Effector memory CD8-positive, alpha-beta T cell (primary cell): ENCODE measurements around the gene GRK6.
A peak's percentile ranks its signal among the peaks of the same experiment; 100 is the strongest.

Experiments
- ATAC-seq: fragments of 150-1000 bp; cut with Tn5 transposase; replicated peaks from 2 replicates; pipeline ENCODE4 v1.10.0; 2021; ENCODE audit warnings: mild to moderate bottlenecking, moderate library complexity
- DNase-seq, 3 experiments: peaks; one replicate each; pipeline ENCODE4 v3.0.0; 2021
- H3K27ac Mint-ChIP-seq, 2 donors: one replicate each; pipeline ENCODE4 v1.8.0; 2022; ENCODE audit warnings: mild to moderate bottlenecking in 2 of 2, mixed read lengths in 2 of 2, moderate library complexity in 2 of 2
- H3K27me3 Mint-ChIP-seq, 2 donors: one replicate each; pipeline ENCODE4 v1.8.0; 2022; ENCODE audit warnings: mixed read lengths in 2 of 2
- H3K36me3 Mint-ChIP-seq: one replicate; pipeline ENCODE4 v1.8.0; 2022; ENCODE audit warnings: mild to moderate bottlenecking, moderate library complexity, mixed read lengths; ENCODE audit not compliant: insufficient read depth
- H3K4me1 Mint-ChIP-seq, 2 donors: one replicate each; pipeline ENCODE4 v1.8.0; 2022; ENCODE audit warnings: low read depth in 2 of 2, mixed read lengths in 2 of 2
- H3K4me3 Mint-ChIP-seq, 2 donors: one replicate each; pipeline ENCODE4 v1.8.0; 2022; ENCODE audit warnings: mild to moderate bottlenecking in 2 of 2, mixed read lengths in 2 of 2, moderate library complexity in 2 of 2
- H3K9me3 Mint-ChIP-seq, 2 donors: one replicate each; pipeline ENCODE4 v1.8.0; 2022; ENCODE audit warnings: mixed read lengths in 2 of 2

Gene GRK6

DNA sequence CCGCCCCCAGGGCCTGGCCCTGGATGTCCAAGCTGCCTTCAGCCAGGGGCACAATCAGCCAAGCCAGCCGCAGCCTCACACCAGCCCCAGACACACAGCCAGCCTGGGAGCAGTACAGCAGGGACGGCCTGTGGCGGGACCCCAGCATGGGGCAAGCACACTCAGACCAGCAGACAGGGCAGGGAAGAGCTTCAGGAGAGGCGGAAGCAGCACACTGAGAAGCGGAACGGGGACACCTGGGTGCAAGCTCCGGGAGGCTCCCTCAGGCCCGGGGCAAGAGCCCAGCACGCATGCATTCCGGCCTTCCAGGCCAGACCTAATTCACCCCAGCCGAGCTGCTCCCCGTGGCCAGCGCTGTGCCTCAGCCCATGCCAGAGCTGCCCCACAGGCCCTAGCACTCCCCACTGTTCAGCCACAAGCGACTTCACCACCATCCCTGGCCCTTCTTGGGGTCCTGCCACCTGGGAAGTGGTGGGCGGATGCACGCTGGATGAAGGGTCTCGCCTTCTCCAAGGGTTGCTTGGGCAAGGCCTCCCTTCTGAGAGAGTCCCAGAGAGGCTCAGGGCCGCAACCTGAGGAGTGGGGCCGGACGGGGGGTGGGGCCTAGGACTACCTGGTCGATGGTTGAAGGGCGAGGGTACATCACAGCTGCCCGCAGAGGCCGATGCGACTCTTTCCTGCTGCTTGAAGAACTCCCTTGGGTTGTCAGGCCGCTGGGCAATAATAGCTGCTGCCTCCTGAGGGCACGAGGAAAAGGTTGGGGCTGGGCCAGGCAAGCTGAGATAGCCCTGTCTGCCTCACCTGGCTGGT is 33.5 kb downstream of the GRK6 start:
- ATAC-seq: no peak
- Mint-ChIP-seq H3K27ac (peak overlapping the region; percentile 38 to 61), H3K9me3 (no peaks in the 10 kb centered on the region), H3K4me1 (peaks cover 10 to 12% of the 10 kb centered on the region in 2 donors), H3K4me3 (no peak overlapping the region), H3K36me3 (peaks cover 27% of the 10 kb centered on the region), H3K27me3 (no peaks in the 10 kb centered on the region)
- no peak for DNase-seq

DNA sequence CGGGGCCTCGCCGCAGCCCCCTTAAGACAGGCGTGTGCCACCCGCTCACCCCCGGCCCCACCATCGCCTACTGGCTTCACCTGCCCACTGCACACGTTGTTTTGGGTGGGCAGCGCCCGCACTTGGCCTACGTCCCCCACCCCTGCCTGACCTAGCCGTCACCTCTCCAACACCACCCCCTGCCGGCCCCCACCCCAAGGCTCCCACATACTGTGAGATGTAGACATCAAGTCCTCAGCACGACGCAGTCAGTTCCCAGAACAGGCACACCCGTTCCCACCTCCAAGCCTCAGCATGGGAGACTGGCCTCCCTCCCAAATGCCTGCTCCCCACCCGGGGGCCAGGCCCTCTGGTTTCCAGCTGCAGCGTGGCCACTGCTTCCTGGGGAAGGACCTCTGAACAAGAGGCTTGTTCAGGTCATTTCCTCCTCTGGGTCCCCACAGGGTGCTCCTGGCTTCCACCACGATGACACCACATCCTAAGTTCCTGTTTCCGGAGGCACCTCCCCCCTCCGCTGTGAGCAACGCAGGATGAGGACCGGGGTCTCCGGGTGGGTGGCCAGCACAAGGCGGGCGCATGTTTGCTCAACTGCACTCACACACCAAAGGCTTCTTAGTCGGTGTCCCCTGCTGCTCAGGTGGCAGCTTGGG is 35.7 kb downstream of the GRK6 start:
- no peak for DNase-seq
- no peak for ATAC-seq
- no peaks in the 10 kb centered on the region for H3K9me3 Mint-ChIP-seq
- H3K27me3 Mint-ChIP-seq: no peaks in the 10 kb centered on the region
- H3K36me3 Mint-ChIP-seq: peaks cover 23% of the 10 kb centered on the region
- peak overlapping the region in 1 of 2 donors; percentile 61 for H3K27ac Mint-ChIP-seq
- no peak overlapping the region for H3K4me3 Mint-ChIP-seq
- H3K4me1 Mint-ChIP-seq: peaks cover 4 to 7% of the 10 kb centered on the region in 2 donors

DNA sequence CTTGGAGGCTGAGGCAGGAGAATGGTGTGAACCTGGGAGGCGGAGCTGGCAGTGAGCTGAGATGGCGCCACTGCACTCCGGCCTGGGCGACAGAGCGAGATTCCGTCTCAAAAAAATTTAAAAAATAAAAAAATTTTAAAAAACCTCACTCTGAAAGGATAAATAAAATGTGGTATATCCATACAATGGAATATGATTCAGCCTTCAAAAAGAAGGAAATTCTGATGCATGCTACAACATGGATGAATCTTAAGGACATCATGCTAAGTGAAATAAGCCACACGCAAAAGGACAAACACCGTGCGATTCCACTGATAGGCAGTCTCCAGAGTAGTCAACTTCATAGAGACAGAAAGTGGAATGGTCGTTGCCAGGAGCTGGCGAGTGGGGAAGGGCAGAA is 38.6 kb downstream of the GRK6 start:
- no peak overlapping the region for H3K27ac Mint-ChIP-seq

DNA sequence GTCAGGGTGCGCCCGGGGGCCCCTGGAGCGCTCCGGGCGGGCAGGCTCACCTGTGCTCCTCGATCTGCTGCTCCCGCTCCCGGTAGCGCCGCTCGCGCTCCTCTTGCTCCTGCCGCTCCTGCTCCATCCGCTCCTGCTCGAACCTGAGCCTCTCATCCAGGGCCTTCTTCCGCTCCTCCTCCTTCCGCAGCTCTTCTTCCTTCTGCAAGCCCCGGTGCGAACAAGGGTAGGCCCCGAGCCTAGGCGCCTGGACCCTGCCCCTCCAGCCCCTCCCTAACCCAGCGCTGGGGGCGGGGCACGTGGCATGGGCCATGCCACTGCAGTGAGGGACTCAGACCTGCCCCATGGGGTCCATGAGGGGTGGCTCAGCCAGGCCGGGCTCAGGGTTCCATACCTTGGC is 40.4 kb downstream of the GRK6 start:
- DNase-seq (no peak), ATAC-seq (no peak)
- no peaks in the 10 kb centered on the region for H3K27me3 Mint-ChIP-seq
- peaks cover 23 to 28% of the 10 kb centered on the region in 2 donors for H3K4me1 Mint-ChIP-seq
- H3K9me3 Mint-ChIP-seq: no peaks in the 10 kb centered on the region
- peak overlapping the region in 1 of 2 donors; percentile 59 for H3K27ac Mint-ChIP-seq
- peaks cover 25% of the 10 kb centered on the region for H3K36me3 Mint-ChIP-seq
- no peak overlapping the region for H3K4me3 Mint-ChIP-seq

More for the DNA sequence above, 38.6 kb downstream of the GRK6 start:
- Mint-ChIP-seq H3K36me3 (peaks cover 25% of the 10 kb centered on the region), H3K9me3 (no peaks in the 10 kb centered on the region), H3K27me3 (no peaks in the 10 kb centered on the region), H3K4me1 (peaks cover 11 to 21% of the 10 kb centered on the region in 2 donors), H3K4me3 (no peak overlapping the region)
- no peak for DNase-seq
- no peak for ATAC-seq

DNA sequence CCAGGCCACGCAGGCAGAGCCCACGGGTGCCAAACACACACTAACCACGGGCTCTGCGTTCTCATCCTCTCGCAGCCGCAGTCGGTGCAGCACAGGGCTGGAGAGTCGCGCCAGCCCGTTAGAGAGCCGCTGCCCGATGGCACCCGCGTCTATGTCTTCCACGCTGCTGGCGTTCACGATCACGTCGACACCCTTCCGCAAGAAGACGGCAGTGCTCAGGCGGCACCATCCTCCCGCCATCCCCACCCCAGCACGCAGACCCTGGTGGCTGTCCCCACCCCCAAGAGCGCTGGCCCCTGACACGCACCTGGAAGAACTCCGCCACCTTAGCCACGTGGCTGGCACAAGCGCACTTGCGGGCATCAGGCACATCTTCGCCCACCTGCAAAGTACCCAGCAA is 41.0 kb downstream of the GRK6 start:
- ATAC-seq: no peak
- DNase-seq: no peak
- Mint-ChIP-seq H3K27ac (peak overlapping the region in 1 of 2 donors; percentile 59), H3K27me3 (no peaks in the 10 kb centered on the region), H3K9me3 (no peaks in the 10 kb centered on the region), H3K36me3 (peaks cover 25% of the 10 kb centered on the region), H3K4me3 (no peak overlapping the region), H3K4me1 (peaks cover 23 to 28% of the 10 kb centered on the region in 2 donors)

DNA sequence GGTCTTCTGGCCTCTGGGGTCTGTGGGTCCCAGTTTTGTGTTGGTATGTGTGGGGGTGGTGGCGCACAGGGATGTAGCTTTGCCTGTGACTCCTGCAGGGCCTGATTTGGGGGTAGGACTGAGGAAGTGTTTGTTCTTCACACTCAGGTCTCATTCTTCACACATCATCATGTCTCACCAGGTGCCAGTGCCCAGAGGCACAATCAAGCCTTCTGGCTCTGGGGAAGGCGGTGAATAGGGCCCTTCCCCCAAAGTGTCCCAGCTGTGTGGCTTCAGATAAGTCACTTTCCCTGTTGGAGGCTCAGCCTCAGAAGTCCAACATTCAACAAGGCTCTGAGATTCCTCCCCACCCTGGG is 41.8 kb downstream of the GRK6 start:
- Mint-ChIP-seq H3K36me3 (peaks cover 25% of the 10 kb centered on the region), H3K4me1 (peaks cover 23 to 28% of the 10 kb centered on the region in 2 donors), H3K27ac (peak overlapping the region; percentile 84 to 87), H3K4me3 (peak overlapping the region; percentile 20 to 33), H3K9me3 (no peaks in the 10 kb centered on the region), H3K27me3 (no peaks in the 10 kb centered on the region)
- no peak for ATAC-seq
- DNase-seq: no peak

DNA sequence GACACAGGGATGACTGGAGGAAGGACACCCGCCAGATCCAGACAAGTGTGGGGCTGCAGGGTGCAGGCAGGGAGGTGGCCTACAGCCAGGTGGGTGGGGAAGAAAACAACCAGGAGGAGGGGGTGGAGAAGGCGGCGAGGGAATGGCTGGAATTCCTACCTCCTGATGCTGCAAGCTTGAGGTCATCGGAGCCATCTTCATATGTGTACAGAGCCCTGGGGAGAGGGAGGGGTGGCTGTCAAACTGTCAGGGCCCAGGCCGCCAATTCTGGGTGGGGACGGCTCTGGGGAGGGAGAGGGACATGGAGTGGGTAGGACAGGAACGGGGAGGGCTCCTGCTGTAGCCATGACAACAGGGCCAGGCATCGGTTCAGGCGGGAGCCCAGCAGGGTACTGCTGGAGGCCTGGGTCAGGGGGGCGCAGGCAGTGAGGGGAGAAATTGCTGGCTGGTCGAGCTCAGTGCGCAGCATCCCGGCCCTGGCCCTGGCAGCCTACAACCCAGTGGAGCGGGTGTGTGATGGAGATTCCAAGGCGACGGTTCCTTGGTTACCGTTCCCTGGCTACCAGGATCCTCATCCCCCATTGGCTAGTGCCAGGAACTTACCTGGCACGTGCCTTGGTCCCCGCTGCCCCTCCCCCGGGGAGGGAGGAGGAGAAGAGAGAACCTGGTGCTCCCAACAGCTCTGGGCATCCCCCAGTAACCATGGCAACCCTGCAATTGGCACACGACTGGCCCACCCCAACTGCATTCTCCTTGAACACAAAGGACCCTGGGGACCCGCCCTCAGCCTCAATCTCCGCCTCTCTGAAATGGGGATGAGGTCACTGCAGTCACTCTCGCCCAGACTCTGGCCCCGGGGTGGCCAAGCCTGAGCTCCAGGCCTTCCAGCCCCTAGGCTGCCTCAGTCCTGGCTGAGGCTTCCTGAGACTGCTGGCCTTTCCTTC is 42.5 kb downstream of the GRK6 start:
- H3K36me3 Mint-ChIP-seq: peaks cover 25% of the 10 kb centered on the region
- H3K27ac Mint-ChIP-seq: peak overlapping the region; percentile 84 to 87
- H3K9me3 Mint-ChIP-seq: no peaks in the 10 kb centered on the region
- no peak for DNase-seq
- ATAC-seq: no peak
- H3K4me1 Mint-ChIP-seq: peaks cover 25 to 29% of the 10 kb centered on the region in 2 donors
- peaks cover 0 to 3% of the 10 kb centered on the region in 2 donors for H3K27me3 Mint-ChIP-seq
- H3K4me3 Mint-ChIP-seq: peak overlapping the region; percentile 20 to 33

DNA sequence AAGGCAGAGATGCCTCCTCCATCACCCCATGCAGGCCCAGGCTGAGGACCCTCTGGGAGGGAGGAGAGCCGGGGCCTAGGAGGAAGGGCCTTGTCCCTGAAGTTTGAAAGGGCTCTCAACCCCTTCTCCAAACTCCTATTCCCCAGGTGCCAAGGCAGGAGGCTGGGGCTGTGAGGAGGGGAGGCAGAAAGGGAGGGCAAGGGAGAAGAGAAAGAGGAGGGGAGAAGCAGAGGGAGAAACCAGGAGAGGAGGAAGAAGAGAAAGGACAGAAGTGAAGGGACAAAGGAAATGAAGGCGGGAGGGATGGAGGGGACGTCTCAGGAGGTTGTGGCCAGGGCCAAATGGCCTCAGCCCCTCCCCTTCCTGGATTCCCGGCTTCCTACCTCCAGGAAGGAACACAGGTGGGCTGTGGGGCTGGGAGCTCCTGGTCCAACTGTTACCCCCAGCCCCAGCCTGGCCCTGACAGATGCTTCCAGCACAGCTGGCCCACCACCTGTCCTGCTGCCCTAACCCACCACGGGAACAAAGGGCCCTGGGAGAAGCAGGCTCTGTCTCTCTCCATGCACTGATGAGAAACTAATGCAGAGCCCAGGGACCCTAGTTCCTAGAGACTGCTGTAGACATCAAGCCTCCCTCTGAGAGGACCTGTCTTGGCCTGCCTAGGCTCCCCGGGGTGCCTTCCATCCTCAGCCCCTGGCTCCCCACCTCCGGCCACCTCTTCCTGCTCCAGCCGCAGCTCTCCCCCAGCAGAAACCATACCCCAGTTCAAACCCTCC is 43.5 kb downstream of the GRK6 start:
- H3K27ac Mint-ChIP-seq: peak overlapping the region in 1 of 2 donors; percentile 84
- no peak for ATAC-seq
- H3K27me3 Mint-ChIP-seq: peaks cover 0 to 10% of the 10 kb centered on the region in 2 donors
- peaks cover 34 to 38% of the 10 kb centered on the region in 2 donors for H3K4me1 Mint-ChIP-seq
- no peaks in the 10 kb centered on the region for H3K9me3 Mint-ChIP-seq
- H3K4me3 Mint-ChIP-seq: peak overlapping the region in 1 of 2 donors; percentile 18
- no peak for DNase-seq
- H3K36me3 Mint-ChIP-seq: peaks cover 33% of the 10 kb centered on the region

DNA sequence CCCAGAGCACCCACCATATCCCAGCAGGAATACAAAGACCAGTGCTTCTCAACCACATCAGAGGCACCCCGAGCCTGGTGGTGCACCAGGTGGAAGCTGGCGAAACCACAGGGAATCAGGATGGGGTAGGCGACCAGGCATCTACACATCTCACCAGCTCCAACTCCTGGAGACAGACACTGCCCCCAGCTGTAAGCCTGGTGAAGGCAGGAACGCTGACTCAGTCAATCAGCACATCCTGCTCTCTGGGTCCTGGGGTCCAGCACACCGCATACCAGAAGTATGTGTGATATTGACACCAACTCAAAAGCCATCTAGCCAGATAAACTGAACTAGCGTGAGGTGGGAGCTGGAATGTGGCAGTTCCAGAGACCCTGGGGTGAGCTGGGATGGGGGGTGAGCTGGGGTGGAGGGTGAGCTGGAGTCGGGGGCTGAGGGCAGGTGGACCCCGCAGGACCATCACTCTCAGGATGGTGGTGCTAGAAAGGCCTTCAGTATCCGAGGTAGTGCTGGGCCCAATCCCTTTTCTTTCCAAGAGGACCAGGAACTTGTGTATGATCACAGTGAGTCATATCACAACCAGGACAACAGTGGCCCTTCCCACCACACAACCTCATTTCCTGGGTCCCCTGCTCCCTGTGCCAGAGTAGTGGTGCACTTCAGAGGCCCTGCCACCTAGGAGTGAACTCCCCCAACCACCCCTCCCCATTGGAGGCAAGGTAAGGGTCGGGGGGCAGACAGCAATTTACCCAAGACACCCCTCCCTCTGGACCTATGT is 44.5 kb downstream of the GRK6 start:
- ATAC-seq (no peak), DNase-seq (no peak)
- Mint-ChIP-seq H3K9me3 (no peaks in the 10 kb centered on the region), H3K36me3 (peaks cover 29% of the 10 kb centered on the region), H3K4me1 (peaks cover 39 to 47% of the 10 kb centered on the region in 2 donors), H3K27me3 (peaks cover 0 to 10% of the 10 kb centered on the region in 2 donors), H3K27ac (peak overlapping the region in 1 of 2 donors; percentile 84), H3K4me3 (peak overlapping the region; percentile 65 to 73)

DNA sequence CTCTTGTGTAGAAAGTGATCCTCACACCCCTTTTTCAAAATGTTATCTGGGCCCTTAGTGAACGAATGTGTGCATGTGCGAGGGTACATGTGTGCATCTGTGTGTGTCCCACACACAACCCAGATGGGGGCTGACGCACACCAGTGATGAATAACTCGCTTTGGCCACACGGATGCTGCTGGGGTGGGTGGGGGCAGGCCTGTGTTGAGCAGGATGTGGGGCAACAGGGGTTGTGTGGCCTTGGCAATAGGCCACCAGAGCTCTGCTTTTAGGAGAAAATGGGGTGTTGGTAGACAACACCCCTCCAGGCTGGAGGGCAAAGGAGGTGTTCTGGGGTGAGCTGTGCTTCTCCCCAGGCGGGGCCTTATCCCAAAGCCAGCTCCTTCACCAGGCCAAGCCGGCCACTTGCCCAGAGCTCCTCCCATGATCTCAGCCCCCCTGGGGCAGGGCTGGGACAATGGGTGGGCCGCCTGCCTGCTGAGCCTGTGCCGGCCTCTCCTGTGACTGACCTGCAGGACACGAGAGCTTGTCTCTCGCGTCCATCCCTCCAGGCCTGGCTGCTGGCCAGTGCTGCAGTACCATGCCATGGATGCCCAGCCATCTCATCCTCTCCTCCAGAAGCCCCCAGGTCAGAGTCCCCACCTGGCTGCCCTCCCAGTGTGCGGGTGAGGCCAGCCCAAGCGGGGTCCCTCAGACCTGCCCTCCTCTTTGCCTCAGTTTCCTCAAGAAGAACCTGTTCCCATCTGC is 45.3 kb downstream of the GRK6 start:
- H3K4me3 Mint-ChIP-seq: peak overlapping the region; percentile 65 to 73
- H3K36me3 Mint-ChIP-seq: peaks cover 22% of the 10 kb centered on the region
- ATAC-seq (peak; percentile 70), DNase-seq (peak; percentile 46 to 49 (median 47))
- H3K27me3 Mint-ChIP-seq: peaks cover 0 to 10% of the 10 kb centered on the region in 2 donors
- peak overlapping the region; percentile 17 to 79 for H3K27ac Mint-ChIP-seq
- H3K9me3 Mint-ChIP-seq: no peaks in the 10 kb centered on the region
- peaks cover 43 to 51% of the 10 kb centered on the region in 2 donors for H3K4me1 Mint-ChIP-seq
